ENCODE results near the gene TMED4.

The TMED4 gene

GRCh38 chr7:44581879-44582603 lies at the start of gene TMED4:
TMED4 (minus strand) TSS chr7:44582231; CDS start chr7:44582206, 25 bp downstream.
- DNase-seq: peak; percentile 99

- no peak for DNase-seq
Measured at GRCh38 chr7:44631458-44632115, 49.6 kb upstream of the TMED4 start.

- no peak for DNase-seq
Measured at GRCh38 chr7:44630792-44631457, 48.9 kb upstream of the TMED4 start.

- DNase-seq: peak; percentile 97
Measured at GRCh38 chr7:44629829-44630522, 47.9 kb upstream of the TMED4 start.

- no peak for DNase-seq
Measured at GRCh38 chr7:44626620-44627019, 44.6 kb upstream of the TMED4 start.

- no peak for DNase-seq
Measured at GRCh38 chr7:44625526-44626471, 43.8 kb upstream of the TMED4 start.

- no peak for DNase-seq
Measured at GRCh38 chr7:44624318-44624717, 42.3 kb upstream of the TMED4 start.

- no peak for DNase-seq
Measured at GRCh38 chr7:44622342-44623151, 40.5 kb upstream of the TMED4 start.

GRCh38 chr7:44621750-44622103 lies 39.7 kb upstream of the TMED4 start:
- no peak for DNase-seq

GRCh38 chr7:44621034-44621749 lies 39.2 kb upstream of the TMED4 start:
- no peak for DNase-seq

GRCh38 chr7:44618753-44619152 lies 36.7 kb upstream of the TMED4 start:
- no peak for DNase-seq

GRCh38 chr7:44618045-44618444 lies 36.0 kb upstream of the TMED4 start:
- DNase-seq: no peak

- DNase-seq: no peak
Measured at GRCh38 chr7:44617225-44617890, 35.3 kb upstream of the TMED4 start.

GRCh38 chr7:44616545-44616944 lies 34.5 kb upstream of the TMED4 start:
- no peak for DNase-seq

GRCh38 chr7:44615793-44616192 lies 33.8 kb upstream of the TMED4 start:
- DNase-seq: no peak

GRCh38 chr7:44615149-44615611 lies 33.1 kb upstream of the TMED4 start:
- DNase-seq: no peak

GRCh38 chr7:44609829-44610228 lies 27.8 kb upstream of the TMED4 start:
- no peak for DNase-seq

GRCh38 chr7:44608916-44609648 lies 27.1 kb upstream of the TMED4 start:
- DNase-seq: no peak

All from NCI-H2171 treated with DMSO at 0.1 percent for 48 hours (cell line).